ENCODE measurements around the gene ANKRD55. TPM values are rescaled to one million over a fixed set of nuclear protein-coding genes. Genes with fewer than 3 reads are reported as not detected.

Gene ANKRD55
- total and polyA plus RNA-seq, 2 donors (not counting 3 experiments of a cell fraction or from before 2014, with no cell fraction given): 1.4 to 2.1 TPM

GRCh38 chr5:56128113-56128512 lies 105.0 kb downstream of the ANKRD55 start:
- no TSS peak for BruUV-seq (replicated peaks)
- ChIA-PET CTCF (no interaction called here), POLR2A (no interaction called here)
- Histone ChIP-seq H3K4me1 (ENCODE audit: control insufficient read depth, extremely low read depth, insufficient read depth, low read length) (peaks cover 33% of the 10 kb centered on the region), H3K79me2 (ENCODE audit: control insufficient read depth, insufficient read depth, low read length) (peaks cover 2% of the 10 kb centered on the region), H3K9me1 (replicated peaks; ENCODE audit: control insufficient read depth, extremely low read depth, insufficient read depth, low read length) (no peaks in the 10 kb centered on the region), H4K20me1 (replicated peaks; ENCODE audit: control insufficient read depth, extremely low read depth, insufficient read depth, low read length) (no peaks in the 10 kb centered on the region), H3K36me3 (ENCODE audit: control insufficient read depth in 2 of 2, extremely low read depth in 1 of 2, insufficient read depth in 2 of 2, low read length in 2 of 2) (no peaks in the 10 kb centered on the region), H2AFZ (ENCODE audit: low read depth, low read length) (no peak overlapping the region), H3K27ac (ENCODE audit: insufficient read depth, low read depth, low read length) (no peak overlapping the region), H3K9me3 (replicated peaks; ENCODE audit: control insufficient read depth, insufficient read depth, low read length) (no peaks in the 10 kb centered on the region), H3K4me3 (replicated peaks in 1 of 3; ENCODE audit: insufficient read depth in 1 of 3, low read depth in 1 of 3, low read length in 3 of 3) (no peak overlapping the region), H3K27me3 (ENCODE audit: control insufficient read depth in 2 of 2, insufficient read depth in 2 of 2, low read length in 2 of 2) (no peaks in the 10 kb centered on the region), H3K9ac (replicated peaks; ENCODE audit: extremely low read depth, insufficient read depth, low read length) (no peak overlapping the region), H3K4me2 (ENCODE audit: insufficient read depth, low read length) (no peak overlapping the region)
- TF ChIP-seq FOS (IDR thresholded peaks at IDR 0.05; ENCODE audit: borderline replicate concordance, insufficient read depth, low read length): no peak
- TF ChIP-seq MYC (IDR thresholded peaks at IDR 0.05; ENCODE audit: low read depth, low read length): no peak
- intact Hi-C loops (cut with micrococcal nuclease) (no loop called here), dilution Hi-C loops (cut with MboI; ENCODE audit: extremely low pct_ligation_motif_present, low sequenced_read_pairs) (loop anchor here (10.0 kb wide), 1 partner anchor 67 kb away; no protein-coding TSS in a partner anchor)
- DNase-seq (ENCODE audit: low read depth, low spot score): no peak
- FAIRE-seq: no peak

GRCh38 chr5:56126487-56127179 lies 106.5 kb downstream of the ANKRD55 start:
- no peaks in the 10 kb centered on the region for H3K9me3 ChIP-seq (replicated peaks; ENCODE audit: control insufficient read depth, insufficient read depth, low read length)
- no peaks in the 10 kb centered on the region for H4K20me1 ChIP-seq (replicated peaks; ENCODE audit: control insufficient read depth, extremely low read depth, insufficient read depth, low read length)
- H3K4me3 ChIP-seq (replicated peaks in 1 of 3; ENCODE audit: insufficient read depth in 1 of 3, low read depth in 1 of 3, low read length in 3 of 3): no peak overlapping the region
- CTCF ChIA-PET: interaction anchor here (0.7 to 1.6 kb wide), 7 partner anchors 13 to 712 kb away, joined by 3 to 7 read pairs (median 3); no protein-coding TSS in a partner anchor
- intact Hi-C loops (cut with micrococcal nuclease): no loop called here
- no peak for TF ChIP-seq GATA2 (IDR thresholded peaks at IDR 0.05; ENCODE audit: insufficient read depth, insufficient read length, low read depth, low read length)
- TF ChIP-seq MYC (IDR thresholded peaks at IDR 0.05; ENCODE audit: low read depth, low read length): no peak
- no peak for TF ChIP-seq CTCF (IDR thresholded peaks at IDR 0.05; ENCODE audit: extremely low read depth in 1 of 2, insufficient read depth in 1 of 2, low read depth in 1 of 2, low read length in 2 of 2)
- TF ChIP-seq EZH2 (IDR thresholded peaks at IDR 0.05; ENCODE audit: borderline replicate concordance, low read depth, low read length, severe bottlenecking): no peak
- no peak for TF ChIP-seq POLR2A (IDR thresholded peaks at IDR 0.05; ENCODE audit: low read depth, low read length)
- peak; percentile 35 for TF ChIP-seq JUN (IDR thresholded peaks at IDR 0.05; ENCODE audit: borderline replicate concordance, insufficient read depth, insufficient read length, low read depth)
- no peak for TF ChIP-seq POLR2AphosphoS5 (IDR thresholded peaks at IDR 0.05; ENCODE audit: insufficient read depth, low read depth, low read length)
- TF ChIP-seq FOS (IDR thresholded peaks at IDR 0.05; ENCODE audit: borderline replicate concordance, insufficient read depth, low read length): peak; percentile 6
- no peak for TF ChIP-seq MAX (IDR thresholded peaks at IDR 0.05; ENCODE audit: insufficient read depth, insufficient read length)
- H3K4me1 ChIP-seq (ENCODE audit: control insufficient read depth, extremely low read depth, insufficient read depth, low read length): peaks cover 40% of the 10 kb centered on the region
- dilution Hi-C loops (cut with MboI; ENCODE audit: extremely low pct_ligation_motif_present, low sequenced_read_pairs): loop anchor here (10.0 kb wide), 1 partner anchor 68 kb away; no protein-coding TSS in a partner anchor
- POLR2A ChIA-PET: interaction anchor here (0.7 kb wide), 1 partner anchor 138 kb away, joined by 3 read pairs; no protein-coding TSS in a partner anchor
- no peaks in the 10 kb centered on the region for H3K36me3 ChIP-seq (ENCODE audit: control insufficient read depth in 2 of 2, extremely low read depth in 1 of 2, insufficient read depth in 2 of 2, low read length in 2 of 2)
- FAIRE-seq (peak; percentile 28), DNase-seq (ENCODE audit: low read depth, low spot score) (peak; percentile 85)
- no peaks in the 10 kb centered on the region for H3K27me3 ChIP-seq (ENCODE audit: control insufficient read depth in 2 of 2, insufficient read depth in 2 of 2, low read length in 2 of 2)
- BruUV-seq (replicated peaks): TSS peak; percentile 91
- H3K79me2 ChIP-seq (ENCODE audit: control insufficient read depth, insufficient read depth, low read length): peaks cover 2% of the 10 kb centered on the region
- peak overlapping the region; percentile 59 for H3K27ac ChIP-seq (ENCODE audit: insufficient read depth, low read depth, low read length)
- no peak overlapping the region for H2AFZ ChIP-seq (ENCODE audit: low read depth, low read length)
- peak overlapping the region; percentile 27 for H3K4me2 ChIP-seq (ENCODE audit: insufficient read depth, low read length)
- H3K9ac ChIP-seq (replicated peaks; ENCODE audit: extremely low read depth, insufficient read depth, low read length): no peak overlapping the region
- no peaks in the 10 kb centered on the region for H3K9me1 ChIP-seq (replicated peaks; ENCODE audit: control insufficient read depth, extremely low read depth, insufficient read depth, low read length)

All from endothelial cell of umbilical vein (primary cell).